CD4-positive, alpha-beta T cell treated with Interleukin-4 for 4 hours (primary cell): ENCODE measurements around the gene MAP3K2.

Experiments
- DNase-seq: peaks from one replicate; pipeline ENCODE4 v3.0.0-alpha.2; 2020

MAP3K2 gene

DNA sequence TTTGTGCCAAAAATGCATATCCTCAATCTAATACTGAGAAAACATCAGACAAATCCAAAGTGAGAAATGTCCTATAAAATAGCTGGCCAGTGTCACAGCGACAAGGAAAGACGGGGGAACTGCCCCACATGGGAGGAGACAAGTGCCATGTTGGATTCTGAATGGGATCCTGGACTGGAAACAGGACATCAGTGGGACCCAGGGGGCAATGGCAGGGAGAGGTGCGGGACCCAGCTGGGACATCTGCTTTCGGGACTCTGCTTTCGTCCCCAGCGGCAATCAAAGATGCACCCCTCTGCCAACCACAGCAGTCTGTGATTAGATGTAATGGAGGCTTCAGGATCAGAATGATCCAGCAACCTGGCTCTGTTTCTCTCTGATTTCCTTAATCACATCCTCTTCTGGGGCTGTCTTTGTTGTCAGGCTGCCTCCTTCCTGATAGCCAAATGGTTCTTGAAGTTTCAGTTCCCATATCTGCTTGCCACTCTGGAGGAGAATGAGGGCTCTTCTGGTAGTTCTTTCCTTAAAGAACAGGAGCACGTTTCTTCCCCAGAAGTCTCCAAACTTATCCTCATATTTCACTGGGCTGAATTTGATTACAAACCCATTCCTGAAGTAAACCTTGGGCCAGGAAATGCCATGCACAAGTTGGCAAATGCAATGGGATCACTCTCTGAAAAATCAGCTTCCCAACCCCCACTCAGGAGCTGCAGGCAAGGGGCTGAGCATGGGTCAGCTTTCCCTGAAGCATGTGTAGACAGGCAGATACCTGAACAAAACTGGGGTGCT, 16.9 kb upstream of the MAP3K2 start:
- DNase-seq, result no peak

DNA sequence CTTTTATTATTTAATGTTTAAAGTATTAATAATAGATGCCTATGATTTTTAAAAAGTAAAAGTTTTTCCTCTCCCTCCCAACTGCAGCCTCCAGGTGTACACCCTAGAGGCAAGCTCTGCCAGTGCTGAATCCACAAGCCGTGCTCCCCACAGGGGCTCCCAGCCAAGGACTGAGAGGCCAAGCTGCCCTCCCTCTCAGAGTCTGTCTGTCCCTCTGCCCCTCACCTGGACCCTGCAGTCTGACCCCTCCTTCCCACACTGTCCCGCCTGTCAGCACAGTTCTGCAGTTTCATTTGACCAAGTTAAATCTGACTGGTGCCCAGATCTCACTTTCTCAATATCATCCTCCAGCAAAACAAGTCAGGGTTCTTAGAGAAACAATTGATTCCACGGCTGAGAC, 15.7 kb upstream of the MAP3K2 start:
- no peak for DNase-seq

DNA sequence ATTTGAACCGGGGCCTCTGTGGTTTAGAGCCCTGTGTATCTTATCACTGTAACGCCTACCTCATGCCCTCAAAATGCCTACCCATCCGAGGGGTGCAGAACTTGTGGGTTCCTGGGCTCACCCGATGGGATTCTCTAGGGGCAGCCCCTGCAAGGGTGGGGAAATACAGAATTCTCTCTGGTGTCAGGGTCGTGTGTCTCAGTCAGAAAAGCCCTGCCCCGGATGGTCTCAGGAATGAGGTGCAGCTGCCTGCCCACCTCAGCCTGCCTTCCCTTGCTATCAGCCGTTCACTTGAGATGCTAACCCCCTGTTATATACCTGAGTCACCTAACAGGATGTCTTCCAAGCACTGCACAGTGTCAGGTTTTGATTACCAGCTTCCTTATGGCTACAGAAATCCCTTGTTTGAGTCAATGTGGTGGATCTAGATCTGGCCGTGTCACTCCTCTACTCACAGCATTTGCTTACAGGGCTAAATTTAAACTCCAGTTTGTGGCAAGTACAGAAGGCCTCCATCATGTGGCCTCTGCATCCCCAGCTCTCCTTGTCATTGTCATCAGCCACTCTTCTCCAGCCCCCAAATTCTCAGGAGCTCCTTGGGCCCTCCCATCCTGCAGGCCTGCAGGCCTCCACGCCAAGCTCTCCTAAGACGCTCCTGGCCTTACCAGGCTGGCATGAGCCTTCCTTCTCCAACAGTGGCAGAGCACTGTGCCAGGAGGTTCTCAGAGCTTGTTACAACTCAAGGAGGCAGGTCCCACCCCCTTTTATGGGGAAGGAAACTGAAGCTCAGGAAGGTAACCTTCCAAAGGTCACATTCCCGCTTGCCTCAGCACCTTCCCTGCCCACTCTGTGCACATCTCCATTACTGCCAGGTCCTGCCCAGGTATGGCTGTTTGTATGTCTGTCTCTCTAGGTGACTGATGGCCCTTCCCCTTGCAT, 14.3 kb upstream of the MAP3K2 start:
- DNase-seq, result no peak

DNA sequence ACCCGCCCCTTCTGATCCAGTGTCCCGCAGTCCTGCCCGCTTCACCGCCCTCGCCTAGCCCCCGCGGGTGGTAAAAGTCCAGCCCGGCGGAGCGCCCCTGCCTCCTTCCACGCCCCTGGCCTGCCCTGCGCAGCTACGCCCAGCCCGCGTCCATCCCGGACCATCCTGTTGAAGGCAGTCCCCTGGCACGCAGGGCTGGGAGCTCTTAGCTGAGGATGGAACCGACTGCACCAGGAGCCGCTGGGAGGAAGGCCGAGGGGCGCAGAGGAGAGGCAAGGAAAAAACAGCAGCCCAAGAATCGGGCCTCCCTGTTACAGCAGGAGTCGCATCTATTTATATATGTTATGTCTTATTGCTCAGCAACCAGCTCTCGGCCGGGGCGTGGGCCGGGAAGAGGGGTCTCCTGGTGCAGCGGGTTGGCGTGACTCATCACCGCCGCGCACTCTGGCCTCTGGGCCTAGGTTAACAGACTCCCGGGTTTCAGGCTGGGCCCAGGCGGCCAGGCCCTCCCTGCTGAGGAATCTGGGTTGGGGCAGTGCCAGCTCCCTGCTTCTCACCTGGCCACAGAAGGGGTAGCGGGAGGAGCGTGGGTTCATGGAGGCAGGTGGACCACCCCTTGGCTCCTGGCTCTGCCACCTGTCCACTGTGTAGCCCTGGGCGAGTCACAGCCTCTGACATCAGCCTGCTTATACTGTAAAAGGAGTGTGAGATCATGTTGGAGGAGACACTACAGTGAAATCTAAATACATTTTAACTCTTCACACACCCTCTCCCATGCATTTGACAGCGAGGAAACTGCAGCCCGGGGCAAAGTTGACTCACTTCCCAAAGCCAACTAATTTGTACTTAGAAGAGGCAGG, 13.4 kb upstream of the MAP3K2 start:
- no peak for DNase-seq

DNA sequence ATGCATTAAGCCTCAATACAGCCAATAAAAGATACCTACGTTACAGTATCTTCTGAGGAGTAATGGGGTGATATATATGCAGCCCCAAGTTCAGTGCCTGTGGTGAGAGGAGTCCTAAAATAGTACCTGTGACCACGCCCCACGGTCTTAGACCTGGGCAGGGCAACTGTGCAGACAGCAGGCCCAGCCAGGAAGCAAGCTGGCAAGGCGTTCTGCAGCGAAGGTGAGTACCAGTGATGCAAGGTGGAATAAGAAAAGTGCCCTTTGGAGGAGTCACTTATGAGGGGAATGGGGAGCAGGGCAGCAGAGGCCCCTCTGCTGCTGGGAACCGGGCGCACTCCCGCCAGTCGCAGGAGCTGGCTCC, 12.7 kb upstream of the MAP3K2 start:
- no peak for DNase-seq

DNA sequence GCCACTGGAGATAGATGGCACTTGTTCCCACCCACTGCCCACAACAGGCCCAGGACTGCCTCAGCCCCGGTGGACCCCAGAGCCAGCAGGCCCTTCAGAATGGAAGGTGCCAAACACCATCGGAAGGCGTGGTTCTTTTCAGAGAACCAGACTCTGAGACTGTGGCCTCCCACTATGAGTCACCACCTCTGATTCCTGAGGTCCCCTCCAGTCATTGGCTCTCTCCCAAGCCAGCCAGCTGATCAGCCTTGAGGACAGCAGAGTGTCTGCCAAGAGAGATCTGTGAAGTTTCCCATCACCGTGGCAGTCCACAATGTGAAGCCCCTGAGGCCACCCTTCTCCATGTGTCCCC, 10.4 kb upstream of the MAP3K2 start:
- DNase-seq, result peak; percentile 52

DNA sequence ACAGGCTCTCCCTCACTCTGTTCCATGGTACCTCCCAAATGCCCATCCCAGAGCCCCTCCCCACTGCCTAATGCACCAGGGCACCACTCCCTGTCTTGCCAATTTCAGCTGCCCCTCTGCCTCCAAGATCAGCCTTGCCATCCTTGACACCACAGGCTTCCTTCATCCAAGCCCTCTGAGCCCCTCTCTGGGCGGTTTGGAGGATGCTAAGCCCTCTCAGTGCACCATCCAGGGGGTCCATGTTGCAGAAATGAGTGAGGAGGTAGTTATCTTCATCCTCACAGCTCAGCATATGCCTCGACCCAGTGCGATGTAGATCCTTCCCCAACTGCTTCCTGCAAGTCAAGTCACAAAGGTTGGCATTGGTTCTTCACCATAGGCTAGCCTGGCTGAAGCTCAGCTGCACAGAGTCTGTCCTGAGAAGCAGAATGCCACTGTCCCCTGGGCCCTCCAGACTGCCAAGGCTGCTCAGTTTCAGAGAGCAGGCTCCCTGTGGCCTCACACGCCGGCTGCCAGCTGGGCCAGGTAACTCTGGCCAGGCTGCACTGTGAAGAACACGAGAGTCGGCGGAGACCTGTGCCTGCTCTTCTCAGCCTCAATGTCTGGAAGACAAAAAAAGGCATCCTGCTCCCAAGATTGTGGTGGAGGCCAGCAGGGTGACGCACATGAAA, 9.9 kb upstream of the MAP3K2 start:
- no peak for DNase-seq

DNA sequence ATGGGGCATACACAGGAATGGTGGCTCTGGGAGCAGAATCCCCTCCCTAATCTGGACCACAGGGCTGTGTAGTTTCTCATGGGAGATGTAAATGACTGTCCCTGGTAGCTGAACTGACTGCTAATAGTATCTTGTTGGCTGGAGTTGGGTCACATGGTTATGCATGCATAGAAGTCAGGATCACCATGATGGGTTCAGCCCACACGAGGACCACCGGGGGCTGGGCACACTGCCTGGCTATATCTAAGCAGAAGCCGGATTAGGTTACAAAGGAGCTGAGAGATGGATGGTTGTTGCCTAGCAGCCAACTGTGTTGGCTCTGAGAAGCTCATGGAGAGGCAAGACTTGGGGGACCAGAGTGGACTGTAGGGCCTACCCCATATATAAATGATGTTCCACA, 6.7 kb upstream of the MAP3K2 start:
- no peak for DNase-seq

DNA sequence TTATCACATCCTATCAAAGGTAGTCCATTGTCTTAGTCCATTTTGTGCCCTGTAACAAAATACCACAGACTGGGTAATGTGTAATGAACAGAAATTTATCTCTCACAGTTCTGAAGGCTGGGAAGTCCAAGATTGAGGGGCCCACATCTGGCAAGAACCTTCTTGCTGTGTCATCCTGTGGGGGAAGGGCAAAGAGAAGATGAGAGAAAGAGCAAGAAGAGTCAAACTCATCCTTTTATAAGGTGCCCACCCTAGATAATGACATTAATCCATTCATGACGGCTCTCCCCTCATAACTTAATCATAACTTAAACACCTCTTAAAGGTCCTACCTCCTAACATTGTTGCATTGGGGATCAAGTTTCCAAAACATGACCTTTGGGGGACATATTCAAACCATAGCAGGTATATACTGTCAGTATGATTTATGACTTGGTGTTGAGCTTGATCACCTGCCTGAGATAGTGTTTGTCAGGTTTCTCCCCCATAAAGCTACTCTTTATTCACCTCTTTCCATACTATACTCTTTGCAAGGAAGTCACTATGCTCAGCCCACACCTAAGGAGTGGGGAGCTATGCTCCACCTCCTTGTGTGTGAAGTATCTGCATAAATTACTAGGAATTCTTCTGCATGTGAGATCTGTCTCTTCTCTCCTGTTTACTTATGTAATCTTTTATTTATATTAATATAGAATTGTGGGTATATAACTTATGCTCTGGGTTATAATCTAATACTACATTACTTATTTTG, 5.2 kb upstream of the MAP3K2 start:
- no peak for DNase-seq

DNA sequence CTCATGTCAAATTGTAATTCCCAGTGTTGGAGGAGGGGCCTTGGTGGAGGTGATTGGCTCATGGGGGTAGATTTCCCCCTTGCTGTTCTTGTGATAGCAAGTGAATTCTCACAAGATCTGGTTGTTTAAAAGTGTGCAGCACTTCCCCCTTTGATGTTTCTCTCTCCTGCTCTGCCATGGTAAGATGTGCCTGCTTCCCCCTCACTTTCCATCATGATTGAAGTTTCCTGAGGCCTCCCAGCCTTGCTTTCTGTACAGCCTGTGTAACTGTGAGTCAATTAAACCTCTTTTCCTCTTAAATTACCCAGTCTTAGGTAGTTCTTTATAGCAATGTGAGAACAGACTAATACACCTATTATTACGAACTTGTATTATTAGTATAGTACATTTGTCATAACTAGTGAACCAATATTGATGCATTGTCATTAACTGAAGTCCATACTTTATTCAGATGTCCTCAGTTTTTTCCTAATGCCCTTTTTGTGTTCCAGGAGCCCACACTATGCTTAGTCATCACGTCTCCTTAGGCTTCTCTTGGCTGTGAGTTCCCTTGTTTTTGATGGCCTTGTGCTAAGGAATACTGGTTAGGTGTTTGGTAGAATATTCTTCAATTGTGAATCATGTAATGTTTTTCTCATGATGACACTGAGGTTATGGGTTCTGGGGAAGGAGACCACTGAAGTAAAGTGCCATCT, 4.5 kb upstream of the MAP3K2 start:
- no peak for DNase-seq

DNA sequence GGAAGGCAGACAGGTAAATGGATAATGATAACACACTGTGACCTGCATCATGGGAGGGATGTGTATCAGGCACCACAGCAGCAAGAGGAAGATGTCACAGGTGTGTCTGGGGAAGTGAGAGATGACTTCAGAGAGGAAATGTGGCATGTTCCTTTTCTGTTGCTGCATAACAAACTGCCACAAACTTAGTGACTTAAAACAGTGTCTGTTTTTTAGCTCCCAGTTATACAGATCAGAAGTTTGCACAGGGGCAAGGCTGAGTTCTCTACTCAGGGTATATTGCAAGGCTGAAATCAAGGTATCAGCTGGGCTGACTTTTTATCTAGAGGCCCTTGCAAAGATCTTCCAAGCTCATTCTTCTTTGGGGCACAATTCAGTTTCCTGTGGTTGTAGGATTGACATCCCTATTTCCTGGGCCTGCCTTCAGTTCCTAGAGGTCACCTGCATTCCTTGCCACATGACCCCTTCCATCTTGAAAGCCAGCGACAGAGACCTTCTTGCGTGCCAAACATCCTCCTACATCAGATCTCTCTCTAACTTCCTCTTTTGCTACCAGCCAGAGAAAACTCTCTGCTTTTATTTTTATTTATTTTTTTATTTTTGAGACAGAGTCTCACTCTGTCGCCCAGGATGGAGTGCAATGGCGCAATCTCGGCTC, 2.1 kb upstream of the MAP3K2 start:
- peak; percentile 67 for DNase-seq

DNA sequence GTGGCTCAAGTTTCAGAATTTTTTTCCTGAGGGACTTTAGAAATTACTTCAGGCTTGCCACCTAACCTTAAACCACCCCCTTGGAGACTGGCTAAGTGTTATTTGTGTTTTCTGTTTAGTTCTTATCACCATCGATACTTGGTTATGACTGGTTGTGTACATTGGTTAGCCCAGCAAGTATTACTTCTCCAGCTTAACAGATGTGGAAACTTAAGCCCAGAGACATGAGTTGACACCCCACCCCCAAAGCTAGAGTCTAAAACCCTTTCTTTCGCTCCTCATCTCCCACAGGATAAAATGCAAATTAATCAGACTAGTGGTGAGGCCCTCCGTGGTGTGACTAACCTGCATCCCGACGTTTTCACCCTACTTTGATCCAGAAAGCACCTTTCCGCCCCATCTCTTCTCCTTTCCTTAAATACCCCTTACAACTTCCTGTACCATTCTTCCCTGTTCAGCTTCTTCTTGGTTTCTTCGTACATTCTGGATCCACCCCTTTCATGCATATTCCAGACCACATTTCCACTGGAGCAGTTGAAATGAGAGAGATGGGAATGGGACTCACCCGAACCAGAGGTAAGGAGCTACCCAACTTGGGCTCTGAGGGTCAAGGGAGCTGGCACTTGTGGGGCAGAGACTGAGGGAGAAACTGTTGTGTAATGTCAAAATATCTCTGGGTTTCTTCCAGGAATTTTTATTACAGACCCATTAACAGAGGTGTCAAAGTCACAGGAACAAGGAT, 819 bp upstream of the MAP3K2 start:
- peak; percentile 73 for DNase-seq

DNA sequence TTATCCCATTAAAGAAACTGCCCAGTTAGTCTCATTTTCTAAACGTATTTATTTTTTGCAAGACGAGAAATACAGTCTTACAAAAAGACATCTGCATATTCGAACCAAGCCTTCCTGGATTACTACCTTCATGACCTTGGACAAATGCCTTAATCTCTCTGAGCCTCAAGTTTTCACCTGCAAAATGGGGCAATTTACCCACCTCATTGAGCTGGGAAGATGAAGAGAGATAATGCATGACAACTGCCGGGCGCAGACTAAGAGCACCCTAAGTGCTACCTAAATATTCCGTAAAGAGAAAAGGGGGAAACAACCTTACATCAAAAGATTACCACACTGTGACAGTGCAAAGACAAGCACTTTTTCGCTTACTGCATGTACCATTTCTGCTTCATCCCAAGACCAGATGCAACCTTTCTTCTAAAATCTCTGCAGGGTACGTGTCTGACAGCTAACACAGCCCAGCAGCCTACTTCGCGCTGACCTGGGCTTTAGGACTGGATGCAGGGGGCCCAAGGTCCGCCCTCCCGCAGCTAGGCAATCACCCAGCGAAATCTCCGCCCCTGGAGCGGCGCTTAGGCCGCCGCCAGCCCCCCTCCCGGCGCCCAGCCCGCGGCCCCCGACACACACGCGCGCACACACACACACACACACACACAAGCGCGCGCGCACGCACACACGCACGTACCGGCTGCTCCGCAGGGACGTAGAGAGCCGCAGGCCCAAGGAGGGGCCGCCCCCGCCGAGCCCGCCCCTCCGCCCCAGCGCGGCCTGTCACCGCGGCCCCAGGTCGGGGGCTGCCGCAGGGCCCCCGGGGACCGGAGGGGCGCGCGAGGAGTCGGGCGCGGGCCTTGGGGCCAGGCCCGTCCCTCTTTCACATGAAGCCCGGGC, 766 bp downstream of the MAP3K2 start:
- peak; percentile 84 for DNase-seq

DNA sequence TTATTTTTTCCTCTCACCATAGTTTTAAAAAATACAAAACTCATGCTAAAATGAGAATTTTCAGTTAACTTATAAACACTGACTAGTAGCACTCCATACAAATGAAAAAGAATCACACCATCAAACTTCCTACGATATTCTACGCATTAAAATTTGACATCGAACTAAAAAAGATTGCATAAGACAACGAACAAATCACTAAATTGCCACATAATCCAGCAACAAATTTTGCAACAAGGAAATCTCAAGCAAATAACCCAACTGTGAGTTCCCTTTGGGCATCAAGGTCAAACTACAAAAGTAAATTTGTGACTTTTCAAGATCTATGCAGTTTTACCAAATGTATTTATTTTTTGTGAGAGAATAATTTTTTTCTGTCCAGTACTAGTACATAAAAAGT, 1.5 kb downstream of the MAP3K2 start:
- DNase-seq, result no peak

DNA sequence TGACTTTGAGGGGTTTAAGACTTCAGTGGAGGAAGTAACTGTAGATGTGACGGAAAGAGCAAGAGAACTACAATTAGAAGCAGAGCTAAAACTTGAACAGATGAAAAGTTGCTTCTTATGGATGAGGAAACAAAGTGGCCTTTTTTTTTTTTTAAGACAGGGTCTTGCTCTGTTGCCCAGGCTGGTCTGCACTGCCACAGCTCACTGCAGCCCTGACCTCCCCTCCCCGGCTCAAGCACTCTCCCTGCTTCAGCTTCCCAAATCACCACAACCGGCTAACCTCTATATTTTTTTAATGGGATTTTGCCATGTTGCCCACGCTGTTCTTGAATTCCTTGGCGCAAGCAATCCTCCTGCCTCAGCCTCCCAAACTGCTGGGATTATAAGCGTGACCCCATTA, 3.2 kb downstream of the MAP3K2 start:
- no peak for DNase-seq

DNA sequence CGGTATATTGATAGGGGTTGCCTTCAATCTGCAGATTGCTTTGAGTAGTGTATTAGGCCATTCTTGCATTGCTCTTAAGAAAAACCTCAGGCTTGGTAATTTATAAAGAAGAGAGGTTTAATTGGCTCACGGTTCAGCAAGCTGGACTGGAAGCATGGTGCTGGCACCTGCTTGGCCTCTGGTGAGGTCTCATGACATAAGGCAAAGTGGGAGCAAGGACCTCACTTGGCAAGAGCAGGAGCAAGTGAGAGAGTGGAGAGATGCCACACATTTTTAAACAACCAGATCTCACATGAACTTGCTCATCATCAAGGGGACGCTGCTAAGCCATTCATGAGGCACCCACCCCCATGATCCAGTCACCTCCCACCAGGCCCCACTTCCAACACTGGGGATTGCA, 4.9 kb downstream of the MAP3K2 start:
- no peak for DNase-seq

DNA sequence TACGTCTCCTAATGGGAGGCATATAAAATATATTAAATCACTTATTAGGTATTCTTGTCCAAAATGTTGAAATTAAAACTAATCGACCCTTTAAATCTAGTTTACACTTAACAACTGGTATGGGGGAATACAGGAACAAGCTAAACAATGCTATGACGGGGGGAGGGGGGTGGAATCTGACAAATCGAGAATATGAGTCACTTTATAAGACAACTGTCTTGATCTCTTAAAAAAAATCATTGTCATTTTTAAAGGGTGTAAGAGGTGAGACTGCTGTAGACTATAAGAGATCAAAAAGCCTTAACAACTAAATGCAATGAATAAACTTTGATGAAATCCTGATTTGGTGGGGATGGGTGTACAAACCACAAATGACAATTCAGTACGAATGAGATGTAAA, 6.0 kb downstream of the MAP3K2 start:
- DNase-seq, result no peak

DNA sequence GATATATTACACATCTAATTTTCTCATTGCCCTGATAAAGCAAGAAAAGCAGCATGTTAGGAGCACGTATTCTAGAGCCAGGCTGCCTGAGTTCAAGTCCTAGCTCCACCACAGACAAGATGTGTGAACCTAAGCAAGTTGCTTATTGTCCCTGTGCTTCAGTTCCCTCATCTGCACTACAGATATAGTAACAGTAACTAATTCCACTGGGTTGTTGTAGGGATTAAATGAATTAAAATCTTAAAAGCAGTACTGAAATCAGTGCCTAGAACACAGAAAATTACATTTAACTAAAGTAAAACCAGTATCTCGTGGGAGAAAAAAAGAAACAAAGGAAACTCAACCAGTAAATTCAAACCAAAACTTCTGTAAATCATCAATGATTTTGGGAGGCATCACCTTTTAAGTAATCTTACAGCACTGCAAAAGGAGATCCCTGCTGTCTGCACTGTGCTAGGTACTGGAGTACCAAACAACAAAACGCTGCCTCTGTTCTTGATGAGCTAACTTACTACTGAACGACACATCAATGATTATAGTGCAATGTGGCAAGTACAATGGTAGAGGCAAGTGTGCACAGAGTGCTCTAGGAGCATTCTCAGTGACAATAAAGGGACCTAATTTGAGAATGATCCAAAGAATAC, 7.9 kb downstream of the MAP3K2 start:
- DNase-seq, result no peak

DNA sequence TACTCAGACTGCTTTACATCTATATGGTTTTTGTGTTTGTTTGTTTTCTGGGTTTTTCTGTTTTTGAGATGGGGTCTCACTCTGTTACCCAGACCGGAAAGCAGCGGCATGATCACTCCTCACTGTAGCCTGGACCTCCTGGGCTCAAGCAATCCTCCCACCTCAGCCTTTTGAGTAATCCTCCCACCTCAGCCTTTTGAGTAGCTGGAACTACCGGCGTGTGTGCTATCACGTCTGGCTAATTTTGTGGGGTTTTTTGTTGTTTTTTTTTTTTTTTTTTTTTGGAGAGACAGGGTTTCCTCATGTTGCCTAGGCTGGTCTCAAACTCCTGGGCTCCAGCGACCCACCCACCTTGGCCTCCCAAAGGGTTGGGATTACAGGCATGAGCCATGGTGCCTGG, 9.1 kb downstream of the MAP3K2 start:
- DNase-seq, result no peak
